ENCODE measurements around the gene ENO2. TPM values are rescaled to one million over a fixed set of nuclear protein-coding genes. Genes with fewer than 3 reads are reported as not detected.
A peak's percentile ranks its signal among the peaks of the same experiment; 100 is the strongest.
"Not testable (repeated sequence)": the region's sequence is repeated elsewhere in the genome, so short reads cannot be mapped to it uniquely, and the experiment has no call there.

The ENO2 gene
- total RNA-seq, 1 donor = 14.0 TPM

GRCh38 chr12:6886206-6886999, 28.0 kb upstream of the ENO2 start:
- DNase-seq (ENCODE audit: low read depth in 2 of 3, low spot score in 2 of 3) = not testable (repeated sequence)

DNA sequence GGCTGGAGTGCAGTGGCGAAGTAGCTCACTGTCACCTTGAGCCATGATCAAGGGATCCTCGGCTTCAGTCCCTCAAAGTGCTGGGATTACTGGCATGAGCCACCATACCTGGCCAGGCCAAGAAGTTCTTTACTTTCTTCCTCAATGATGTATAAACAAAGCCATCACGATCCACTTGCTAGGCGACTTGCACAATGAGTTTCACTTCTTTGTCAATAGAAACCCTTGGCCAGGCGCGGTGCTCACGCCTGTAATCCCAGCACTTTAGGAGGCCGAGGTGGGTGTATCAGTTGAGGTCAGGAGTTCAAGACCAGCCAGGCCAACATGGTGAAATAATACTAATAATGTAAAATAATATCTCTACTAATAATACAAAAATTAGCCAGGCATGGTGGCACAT, 26.9 kb upstream of the ENO2 start:
- DNase-seq (ENCODE audit: low read depth in 2 of 3, low spot score in 2 of 3) = no peak

- no peak for DNase-seq (ENCODE audit: low read depth in 2 of 3, low spot score in 2 of 3)
Measured at GRCh38 chr12:6888360-6888759, 26.0 kb upstream of the ENO2 start.

GRCh38 chr12:6888794-6889193, 25.6 kb upstream of the ENO2 start:
- DNase-seq (ENCODE audit: low read depth in 2 of 3, low spot score in 2 of 3) = not testable (repeated sequence)

- DNase-seq (ENCODE audit: low read depth in 2 of 3, low spot score in 2 of 3) = not testable (repeated sequence)
Measured at GRCh38 chr12:6889775-6890573, 24.4 kb upstream of the ENO2 start.

GRCh38 chr12:6890789-6891645, 23.4 kb upstream of the ENO2 start:
- DNase-seq (ENCODE audit: low read depth in 2 of 3, low spot score in 2 of 3) = peak; percentile 95 to 98 (median 97)

- no peak for DNase-seq (ENCODE audit: low read depth in 2 of 3, low spot score in 2 of 3)
Measured at GRCh38 chr12:6891646-6892001, 22.8 kb upstream of the ENO2 start.

DNA sequence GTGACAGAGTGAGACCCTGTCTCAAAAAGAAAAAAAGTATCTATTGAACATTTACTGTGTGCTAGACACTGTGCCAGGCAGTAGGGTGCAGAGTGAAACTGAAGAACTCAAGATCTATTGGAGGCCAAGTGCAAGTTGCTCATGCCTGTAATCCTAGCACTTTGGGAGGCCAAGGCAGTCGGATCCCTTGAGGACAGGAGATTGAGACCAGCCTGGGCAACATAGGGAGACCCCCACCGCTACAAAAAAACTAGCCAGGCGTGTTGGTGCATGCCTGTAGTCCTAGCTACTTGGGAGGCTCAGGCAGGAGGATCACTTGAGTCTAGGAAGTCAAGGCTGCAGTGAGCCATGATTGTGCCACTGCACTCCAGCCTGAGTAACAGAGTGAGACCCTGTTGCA, 21.7 kb upstream of the ENO2 start:
- not testable (repeated sequence) for DNase-seq (ENCODE audit: low read depth in 2 of 3, low spot score in 2 of 3)

GRCh38 chr12:6894321-6894720, 20.1 kb upstream of the ENO2 start:
- no peak for DNase-seq (ENCODE audit: low read depth in 2 of 3, low spot score in 2 of 3)

DNA sequence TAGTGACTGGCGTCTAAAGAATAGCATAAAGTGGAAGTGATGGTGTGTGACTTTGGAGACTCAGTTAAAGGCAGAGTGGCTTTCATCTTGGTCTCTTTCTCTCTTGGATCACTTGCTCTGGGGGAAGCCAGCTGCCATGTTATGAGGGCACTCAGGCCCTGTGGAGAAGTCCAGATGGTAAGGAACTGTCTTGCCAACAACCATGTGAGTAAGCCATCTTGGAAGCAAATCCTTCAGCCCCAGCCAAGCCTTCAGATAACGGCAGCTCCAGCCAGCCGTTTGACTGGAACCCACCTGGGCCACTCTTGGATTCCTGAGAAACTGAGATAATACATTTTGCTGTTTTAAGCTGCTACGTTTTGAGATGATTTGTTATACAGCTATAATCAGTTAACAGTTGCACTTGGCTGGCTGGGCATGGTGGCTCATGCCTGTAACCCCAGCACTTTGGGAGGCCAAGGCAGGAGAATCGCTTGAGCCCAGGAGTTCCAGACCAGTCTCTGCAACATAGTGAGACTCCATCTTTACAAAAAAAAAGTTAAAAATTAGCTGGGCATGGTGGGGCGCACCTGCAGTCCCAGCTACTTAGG, 17.4 kb upstream of the ENO2 start:
- DNase-seq (ENCODE audit: low read depth in 2 of 3, low spot score in 2 of 3) = no peak

GRCh38 chr12:6899427-6899826, 15.0 kb upstream of the ENO2 start:
- no peak for DNase-seq (ENCODE audit: low read depth in 2 of 3, low spot score in 2 of 3)

GRCh38 chr12:6899837-6900519, 14.4 kb upstream of the ENO2 start:
- peak in 2 of 3 donors; percentile 81 to 90 for DNase-seq (ENCODE audit: low read depth in 2 of 3, low spot score in 2 of 3)

DNA sequence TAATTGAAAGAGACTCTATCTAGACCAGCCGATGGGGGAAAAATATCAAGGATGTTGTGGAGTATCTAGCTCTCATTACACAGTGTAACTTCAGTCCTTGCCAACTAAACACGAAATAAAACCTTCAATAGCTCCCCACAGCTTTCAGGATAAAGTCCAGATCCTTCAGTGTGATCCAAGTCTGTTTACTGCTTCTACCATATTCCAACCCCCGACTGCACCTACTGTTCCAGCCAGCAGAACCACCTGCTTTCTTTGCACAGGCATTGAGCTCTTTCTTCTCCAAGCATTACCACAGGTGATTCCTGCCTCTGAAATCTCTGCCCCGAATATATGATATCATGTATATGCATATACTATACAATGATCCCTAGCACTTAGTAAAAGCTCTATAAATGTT, 11.9 kb upstream of the ENO2 start:
- DNase-seq (ENCODE audit: low read depth in 2 of 3, low spot score in 2 of 3) = no peak

- peak in 1 of 3 donors; percentile 67 for DNase-seq (ENCODE audit: low read depth in 2 of 3, low spot score in 2 of 3)
Measured at GRCh38 chr12:6903722-6904121, 10.7 kb upstream of the ENO2 start.

DNA sequence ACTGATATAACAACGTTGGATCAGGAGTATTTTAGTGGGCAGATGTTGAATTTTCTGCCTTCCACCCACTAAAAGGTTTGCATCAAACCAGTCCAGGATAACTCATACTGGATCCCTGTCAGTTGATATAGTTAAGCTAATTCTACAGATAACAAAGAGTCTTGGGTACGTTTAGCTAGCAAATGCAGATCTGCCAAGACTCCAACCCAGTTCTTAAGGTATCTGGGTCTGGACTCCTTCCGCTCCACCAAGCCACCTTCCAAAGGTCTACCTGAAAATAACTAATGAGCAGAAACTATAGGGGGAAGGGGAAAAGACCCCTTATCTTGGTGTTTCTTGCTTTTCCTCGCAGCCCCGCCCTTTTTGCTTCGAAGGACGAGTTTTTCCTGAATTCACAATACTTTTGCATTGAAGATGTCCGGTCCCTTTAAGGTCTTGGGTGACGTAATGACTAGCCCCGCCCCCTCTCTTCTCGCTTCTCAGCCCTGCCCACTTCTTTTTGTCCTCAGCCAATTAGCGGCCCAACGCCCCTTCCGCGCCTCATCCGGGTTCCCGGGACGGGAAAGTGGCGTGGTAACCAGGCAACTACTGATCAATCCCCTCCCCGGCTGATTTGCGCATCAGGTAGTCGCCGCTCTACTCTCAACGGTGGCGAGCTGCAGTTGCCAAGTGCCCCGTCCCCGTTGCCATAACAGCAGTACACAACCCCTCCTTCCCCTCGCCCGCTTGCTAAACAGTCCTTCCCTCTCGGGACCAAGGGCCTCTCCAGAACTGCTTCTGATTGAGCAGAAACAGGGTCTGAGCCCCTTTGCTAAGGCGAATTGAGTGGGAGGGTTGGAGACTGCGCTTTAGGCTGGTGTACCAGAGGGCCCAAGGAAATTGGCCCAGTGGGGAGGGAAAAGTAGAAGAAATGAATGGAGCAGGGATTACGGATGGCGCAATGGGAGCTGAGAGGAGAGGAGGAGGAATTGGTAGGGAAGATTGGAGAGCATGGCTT, 9.8 kb upstream of the ENO2 start, which contains the start of gene LRRC23:
TSS of gene LRRC23 (plus strand) at position 543 of the 997 bp plus-strand sequence. CDS start 812 bp downstream, outside the sequence.
- DNase-seq (ENCODE audit: low read depth in 2 of 3, low spot score in 2 of 3) = peak; percentile 93 to 98 (median 96)

DNA sequence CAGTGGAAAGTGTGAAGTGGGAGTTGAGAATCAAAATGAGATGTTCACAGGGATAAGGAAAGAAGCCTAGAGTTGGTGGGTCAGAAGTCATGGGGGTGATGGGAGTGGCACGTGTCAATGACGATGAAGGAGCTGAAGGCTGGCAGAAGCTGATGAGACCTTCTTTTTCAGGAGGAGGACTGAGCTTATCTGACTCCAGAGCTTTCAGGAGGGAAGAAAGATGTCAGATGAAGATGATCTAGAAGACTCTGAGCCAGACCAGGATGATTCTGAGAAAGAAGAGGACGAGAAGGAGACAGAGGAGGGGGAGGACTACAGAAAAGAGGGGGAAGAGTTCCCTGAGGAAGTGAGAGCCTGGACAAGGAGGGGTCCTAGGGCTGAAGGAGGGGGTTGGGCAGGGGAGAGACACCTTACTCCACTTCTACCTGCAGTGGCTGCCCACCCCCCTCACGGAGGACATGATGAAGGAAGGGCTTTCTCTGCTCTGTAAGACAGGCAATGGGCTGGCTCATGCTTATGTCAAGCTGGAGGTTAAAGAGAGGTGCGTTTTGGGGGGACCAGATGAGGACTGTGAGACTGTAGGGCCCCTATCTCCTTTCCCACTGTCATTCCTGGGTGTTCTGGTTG, 8.9 kb upstream of the ENO2 start:
- no peak for DNase-seq (ENCODE audit: low read depth in 2 of 3, low spot score in 2 of 3)

DNA sequence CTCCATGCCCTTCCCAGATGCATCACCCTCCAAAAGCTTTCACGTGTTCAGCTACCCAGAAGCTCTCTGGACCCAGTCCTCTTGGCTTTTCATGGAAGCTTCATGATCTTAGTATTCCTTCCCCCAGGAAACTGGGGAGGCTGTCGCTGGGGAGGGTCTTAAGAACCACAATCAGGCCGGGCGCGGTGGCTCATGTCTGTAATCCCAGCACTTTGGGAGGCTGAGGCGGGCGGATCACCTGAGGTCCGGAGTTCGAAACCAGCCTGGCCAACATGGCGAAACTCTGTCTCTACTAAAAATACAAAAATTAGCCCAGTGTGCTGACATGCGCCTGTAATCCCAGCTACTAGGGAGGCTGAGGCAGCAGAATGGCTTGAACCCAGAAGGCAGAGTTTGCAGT, 6.2 kb upstream of the ENO2 start:
- not testable (repeated sequence) for DNase-seq (ENCODE audit: low read depth in 2 of 3, low spot score in 2 of 3)

- no peak for DNase-seq (ENCODE audit: low read depth in 2 of 3, low spot score in 2 of 3)
Measured at GRCh38 chr12:6909421-6910145, 4.8 kb upstream of the ENO2 start.
